HepG2 (cell line): Measurements from ENCODE around the gene ACBD5. TPM values are rescaled to one million over a fixed set of nuclear protein-coding genes. Genes with fewer than 3 reads are reported as not detected.

Source experiments
- AHR ChIP-seq: IDR thresholded peaks from 2 replicates; pipeline ENCODE4 v1.6.1; 2018; ENCODE audit warnings: missing genetic modification reagents, missing compliant biosample characterization
- BCL3 ChIP-seq: sonication (generic); formaldehyde crosslinking; IDR thresholded peaks from 2 replicates; pipeline ENCODE4 v1.5.1; 2020; ENCODE audit warnings: mild to moderate bottlenecking, missing genetic modification reagents, moderate library complexity
- HINFP ChIP-seq: sonication (generic); formaldehyde crosslinking; IDR thresholded peaks from 2 replicates; pipeline ENCODE4 v1.4.0; 2020; ENCODE audit warnings: low read depth, mild to moderate bottlenecking, missing genetic modification reagents
- MAFF ChIP-seq: IDR thresholded peaks from 2 replicates; pipeline ENCODE4 v1.6.1; 2011; ENCODE audit warnings: low read depth, low read length, improper control_type of control experiment
- MXD4 ChIP-seq: IDR thresholded peaks from 2 replicates; pipeline ENCODE4 v1.6.1; 2016; ENCODE audit warnings: mild to moderate bottlenecking, missing biosample characterization, missing genetic modification reagents
- POLR2AphosphoS5 ChIP-seq: IDR thresholded peaks from 2 replicates; pipeline ENCODE4 v1.6.1; 2012; ENCODE audit warnings: low read depth, low read length
- RAD51 ChIP-seq: fragments of 450-650 bp; IDR thresholded peaks from 2 replicates; pipeline ENCODE4 v1.6.1; 2016; ENCODE audit warnings: borderline replicate concordance
- ZC3H13 ChIP-seq: sonication (generic); formaldehyde crosslinking; IDR thresholded peaks from 2 replicates; pipeline ENCODE4 v1.8.1; 2023; ENCODE audit warnings: mild to moderate bottlenecking, missing genetic modification reagents, moderate library complexity
- ZFP36L1 ChIP-seq: sonication (generic); formaldehyde crosslinking; IDR thresholded peaks from 2 replicates; pipeline ENCODE4 v1.8.0; 2022; ENCODE audit warnings: mild to moderate bottlenecking, missing genetic modification reagents, moderate library complexity
- ZNF75D ChIP-seq: sonication (generic); formaldehyde crosslinking; IDR thresholded peaks from 2 replicates; pipeline ENCODE4 v1.8.1; 2023; ENCODE audit warnings: missing genetic modification reagents, mild to moderate bottlenecking, borderline replicate concordance
- ZNF766 ChIP-seq: sonication (generic); formaldehyde crosslinking; IDR thresholded peaks from 2 replicates; pipeline ENCODE4 v1.5.0; 2020; ENCODE audit warnings: missing genetic modification reagents, borderline replicate concordance
- polyA plus RNA-seq, 8 experiments: library from polyadenylated mRNA; depleted of rRNA in 3 of 8; stranded (reverse) in 7 of 8; unstranded in 1 of 8; fragments of >200 nt; fragmentation: Illumina TruSeq in 4 of 8; extraction: Trizol in 4 of 8; gene quantifications; 2 replicates each; pipeline versions ENCODE4 v1.2.1 to v1.2.3, GENCODE V29; 2011 to 2016; ENCODE audit warnings: low read depth in 4 of 8, missing spikeins in 1 of 8, mixed read lengths in 1 of 8; ENCODE audit not compliant: insufficient read depth in 1 of 8
- total RNA-seq, 5 experiments: library from RNA; depleted of rRNA; stranded (reverse); fragments of >200 nt; fragmentation: Illumina TruSeq; extraction: Trizol; gene quantifications; 2 replicates each; pipeline ENCODE4 v1.2.3, GENCODE V29; 2016; ENCODE audit warnings: low read depth in 1 of 5
- TF ChIP-seq, protein P1 (sequence below): sonication (generic); formaldehyde crosslinking; IDR thresholded peaks from one replicate; pipeline ENCODE4 v1.5.1; 2020; ENCODE audit warnings: mild to moderate bottlenecking, missing genetic modification reagents; ENCODE audit errors: not compliant biosample characterization
- TF ChIP-seq, protein P2 (sequence below): sonication (generic); formaldehyde crosslinking; IDR thresholded peaks from 2 replicates; pipeline ENCODE4 v1.5.1; 2020; ENCODE audit warnings: missing genetic modification reagents, mild to moderate bottlenecking, borderline replicate concordance

The ACBD5 gene
- total and polyA plus RNA-seq, 2 of the 13 experiments (the other 11 are each of a cell fraction or from before 2014, with no cell fraction given): 10.3 to 14.8 TPM

DNA sequence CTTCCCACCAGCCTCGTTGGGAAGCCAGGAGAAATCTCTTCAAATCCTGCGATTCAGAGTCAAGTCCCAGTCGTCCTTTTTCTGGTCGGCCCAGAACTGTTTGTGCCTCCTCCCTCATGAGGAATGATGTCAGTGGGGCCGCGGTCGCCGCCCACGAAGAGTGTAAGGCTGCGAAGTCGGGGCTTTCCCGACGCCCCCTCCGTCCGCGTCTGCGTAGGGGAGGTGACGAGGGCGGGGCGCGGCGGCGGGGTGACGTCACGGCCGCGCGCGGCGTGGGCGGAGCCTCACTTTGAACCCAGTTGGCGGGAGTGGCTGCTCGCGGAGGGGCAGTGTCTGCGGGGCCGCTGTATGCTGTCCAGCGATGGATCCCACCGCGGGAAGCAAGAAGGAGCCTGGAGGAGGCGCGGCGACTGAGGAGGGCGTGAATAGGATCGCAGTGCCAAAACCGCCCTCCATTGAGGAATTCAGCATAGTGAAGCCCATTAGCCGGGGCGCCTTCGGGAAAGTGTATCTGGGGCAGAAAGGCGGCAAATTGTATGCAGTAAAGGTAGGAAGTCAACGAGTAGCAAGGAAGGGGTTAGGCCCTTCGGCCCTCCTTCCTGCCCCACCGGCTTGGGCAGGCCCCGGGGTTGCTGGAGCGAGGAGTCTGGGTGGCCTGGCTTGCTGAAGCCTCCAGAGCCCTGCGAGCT, 85.4 kb downstream of the ACBD5 start, which contains the start of gene MASTL (continued):
- TF ChIP-seq, protein P1, sequence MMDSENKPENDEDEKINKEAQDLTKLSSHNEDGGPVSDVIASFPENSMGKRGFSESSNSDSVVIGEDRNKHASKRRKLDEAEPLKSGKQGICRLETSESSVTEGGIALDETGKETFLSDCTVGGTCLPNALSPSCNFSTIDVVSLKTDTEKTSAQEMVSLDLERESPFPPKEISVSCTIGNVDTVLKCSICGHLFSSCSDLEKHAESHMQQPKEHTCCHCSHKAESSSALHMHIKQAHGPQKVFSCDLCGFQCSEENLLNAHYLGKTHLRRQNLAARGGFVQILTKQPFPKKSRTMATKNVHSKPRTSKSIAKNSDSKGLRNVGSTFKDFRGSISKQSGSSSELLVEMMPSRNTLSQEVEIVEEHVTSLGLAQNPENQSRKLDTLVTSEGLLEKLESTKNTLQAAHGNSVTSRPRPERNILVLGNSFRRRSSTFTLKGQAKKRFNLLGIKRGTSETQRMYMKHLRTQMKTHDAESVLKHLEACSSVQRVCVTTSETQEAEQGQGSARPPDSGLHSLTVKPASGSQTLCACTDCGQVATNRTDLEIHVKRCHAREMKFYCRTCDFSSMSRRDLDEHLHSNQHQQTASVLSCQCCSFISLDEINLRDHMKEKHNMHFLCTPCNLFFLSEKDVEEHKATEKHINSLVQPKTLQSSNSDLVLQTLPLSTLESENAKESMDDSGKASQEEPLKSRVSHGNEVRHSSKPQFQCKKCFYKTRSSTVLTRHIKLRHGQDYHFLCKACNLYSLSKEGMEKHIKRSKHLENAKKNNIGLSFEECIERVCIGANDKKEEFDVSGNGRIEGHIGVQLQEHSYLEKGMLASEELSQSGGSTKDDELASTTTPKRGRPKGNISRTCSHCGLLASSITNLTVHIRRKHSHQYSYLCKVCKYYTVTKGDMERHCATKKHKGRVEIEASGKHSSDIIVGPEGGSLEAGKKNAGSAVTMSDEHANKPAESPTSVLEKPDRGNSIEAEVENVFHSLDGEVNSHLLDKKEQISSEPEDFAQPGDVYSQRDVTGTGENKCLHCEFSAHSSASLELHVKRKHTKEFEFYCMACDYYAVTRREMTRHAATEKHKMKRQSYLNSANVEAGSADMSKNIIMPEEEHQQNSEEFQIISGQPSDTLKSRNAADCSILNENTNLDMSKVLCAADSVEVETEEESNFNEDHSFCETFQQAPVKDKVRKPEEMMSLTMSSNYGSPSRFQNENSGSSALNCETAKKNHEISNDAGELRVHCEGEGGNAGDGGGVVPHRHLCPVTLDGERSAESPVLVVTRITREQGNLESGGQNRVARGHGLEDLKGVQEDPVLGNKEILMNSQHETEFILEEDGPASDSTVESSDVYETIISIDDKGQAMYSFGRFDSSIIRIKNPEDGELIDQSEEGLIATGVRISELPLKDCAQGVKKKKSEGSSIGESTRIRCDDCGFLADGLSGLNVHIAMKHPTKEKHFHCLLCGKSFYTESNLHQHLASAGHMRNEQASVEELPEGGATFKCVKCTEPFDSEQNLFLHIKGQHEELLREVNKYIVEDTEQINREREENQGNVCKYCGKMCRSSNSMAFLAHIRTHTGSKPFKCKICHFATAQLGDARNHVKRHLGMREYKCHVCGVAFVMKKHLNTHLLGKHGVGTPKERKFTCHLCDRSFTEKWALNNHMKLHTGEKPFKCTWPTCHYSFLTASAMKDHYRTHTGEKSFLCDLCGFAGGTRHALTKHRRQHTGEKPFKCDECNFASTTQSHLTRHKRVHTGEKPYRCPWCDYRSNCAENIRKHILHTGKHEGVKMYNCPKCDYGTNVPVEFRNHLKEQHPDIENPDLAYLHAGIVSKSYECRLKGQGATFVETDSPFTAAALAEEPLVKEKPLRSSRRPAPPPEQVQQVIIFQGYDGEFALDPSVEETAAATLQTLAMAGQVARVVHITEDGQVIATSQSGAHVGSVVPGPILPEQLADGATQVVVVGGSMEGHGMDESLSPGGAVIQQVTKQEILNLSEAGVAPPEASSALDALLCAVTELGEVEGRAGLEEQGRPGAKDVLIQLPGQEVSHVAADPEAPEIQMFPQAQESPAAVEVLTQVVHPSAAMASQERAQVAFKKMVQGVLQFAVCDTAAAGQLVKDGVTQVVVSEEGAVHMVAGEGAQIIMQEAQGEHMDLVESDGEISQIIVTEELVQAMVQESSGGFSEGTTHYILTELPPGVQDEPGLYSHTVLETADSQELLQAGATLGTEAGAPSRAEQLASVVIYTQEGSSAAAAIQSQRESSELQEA (CRISPR knock-in tag): peak; percentile 48
- TF ChIP-seq ZFP36L1 (CRISPR knock-in tag) (no peak), MXD4 (peak; percentile 52), MAFF (no peak), RAD51 (no peak), ZNF75D (CRISPR knock-in tag) (0 out of 2 replicates have a peak, but pooled peaks have one; percentile 52), BCL3 (CRISPR knock-in tag) (peak; percentile 86; the same call in 1 of the 2 replicates), POLR2AphosphoS5 (peak; percentile 88), ZC3H13 (no peak), AHR (peak; percentile 72; the same call in 1 of the 2 replicates), ZNF766 (CRISPR knock-in tag) (0 out of 2 replicates have a peak, but pooled peaks have one; percentile 32), HINFP (CRISPR knock-in tag) (peak; percentile 76; the same call in 1 of the 2 replicates)
- TF ChIP-seq, protein P2, sequence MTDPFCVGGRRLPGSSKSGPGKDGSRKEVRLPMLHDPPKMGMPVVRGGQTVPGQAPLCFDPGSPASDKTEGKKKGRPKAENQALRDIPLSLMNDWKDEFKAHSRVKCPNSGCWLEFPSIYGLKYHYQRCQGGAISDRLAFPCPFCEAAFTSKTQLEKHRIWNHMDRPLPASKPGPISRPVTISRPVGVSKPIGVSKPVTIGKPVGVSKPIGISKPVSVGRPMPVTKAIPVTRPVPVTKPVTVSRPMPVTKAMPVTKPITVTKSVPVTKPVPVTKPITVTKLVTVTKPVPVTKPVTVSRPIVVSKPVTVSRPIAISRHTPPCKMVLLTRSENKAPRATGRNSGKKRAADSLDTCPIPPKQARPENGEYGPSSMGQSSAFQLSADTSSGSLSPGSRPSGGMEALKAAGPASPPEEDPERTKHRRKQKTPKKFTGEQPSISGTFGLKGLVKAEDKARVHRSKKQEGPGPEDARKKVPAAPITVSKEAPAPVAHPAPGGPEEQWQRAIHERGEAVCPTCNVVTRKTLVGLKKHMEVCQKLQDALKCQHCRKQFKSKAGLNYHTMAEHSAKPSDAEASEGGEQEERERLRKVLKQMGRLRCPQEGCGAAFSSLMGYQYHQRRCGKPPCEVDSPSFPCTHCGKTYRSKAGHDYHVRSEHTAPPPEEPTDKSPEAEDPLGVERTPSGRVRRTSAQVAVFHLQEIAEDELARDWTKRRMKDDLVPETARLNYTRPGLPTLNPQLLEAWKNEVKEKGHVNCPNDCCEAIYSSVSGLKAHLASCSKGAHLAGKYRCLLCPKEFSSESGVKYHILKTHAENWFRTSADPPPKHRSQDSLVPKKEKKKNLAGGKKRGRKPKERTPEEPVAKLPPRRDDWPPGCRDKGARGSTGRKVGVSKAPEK (CRISPR knock-in tag): 0 out of 2 replicates have a peak, but pooled peaks have one; percentile 24
